HG02763 (cell line): ENCODE data around the gene TOMM7.
"Not testable (repeated sequence)": the region's sequence is repeated elsewhere in the genome, so short reads cannot be mapped to it uniquely, and the experiment has no call there.

Source experiments
- ATAC-seq: cut with Tn5 transposase; IDR thresholded peaks from one replicate; pipeline ENCODE4 v1.9.1; 2021; ENCODE audit warnings: mild to moderate bottlenecking, moderate library complexity; ENCODE audit not compliant: unreplicated experiment

Gene TOMM7

DNA sequence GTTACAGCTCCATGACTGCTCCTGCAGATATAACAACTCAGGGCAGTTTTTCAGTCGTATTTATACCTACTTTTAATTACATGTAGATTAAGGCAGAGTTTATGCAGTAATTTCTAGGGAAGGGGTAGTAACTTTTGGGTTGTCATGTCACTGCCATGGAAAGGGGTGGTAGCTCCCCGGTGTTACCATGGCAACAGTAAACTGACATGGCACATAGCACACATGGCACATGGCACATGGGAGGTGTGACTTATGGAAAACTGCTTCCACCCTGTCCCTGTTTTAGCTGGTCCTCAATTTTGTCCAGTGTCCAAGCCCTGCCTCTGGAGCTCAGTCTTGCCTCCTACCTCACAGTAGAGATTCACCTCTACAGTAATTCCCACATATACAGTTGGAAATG, 3.9 kb upstream of the TOMM7 start:
- ATAC-seq, result no peak

GRCh38 chr7:22824760-22825159, 2.1 kb upstream of the TOMM7 start:
- no peak for ATAC-seq

- no peak for ATAC-seq
Observed at GRCh38 chr7:22823142-22823497, 471 bp upstream of the TOMM7 start.

DNA sequence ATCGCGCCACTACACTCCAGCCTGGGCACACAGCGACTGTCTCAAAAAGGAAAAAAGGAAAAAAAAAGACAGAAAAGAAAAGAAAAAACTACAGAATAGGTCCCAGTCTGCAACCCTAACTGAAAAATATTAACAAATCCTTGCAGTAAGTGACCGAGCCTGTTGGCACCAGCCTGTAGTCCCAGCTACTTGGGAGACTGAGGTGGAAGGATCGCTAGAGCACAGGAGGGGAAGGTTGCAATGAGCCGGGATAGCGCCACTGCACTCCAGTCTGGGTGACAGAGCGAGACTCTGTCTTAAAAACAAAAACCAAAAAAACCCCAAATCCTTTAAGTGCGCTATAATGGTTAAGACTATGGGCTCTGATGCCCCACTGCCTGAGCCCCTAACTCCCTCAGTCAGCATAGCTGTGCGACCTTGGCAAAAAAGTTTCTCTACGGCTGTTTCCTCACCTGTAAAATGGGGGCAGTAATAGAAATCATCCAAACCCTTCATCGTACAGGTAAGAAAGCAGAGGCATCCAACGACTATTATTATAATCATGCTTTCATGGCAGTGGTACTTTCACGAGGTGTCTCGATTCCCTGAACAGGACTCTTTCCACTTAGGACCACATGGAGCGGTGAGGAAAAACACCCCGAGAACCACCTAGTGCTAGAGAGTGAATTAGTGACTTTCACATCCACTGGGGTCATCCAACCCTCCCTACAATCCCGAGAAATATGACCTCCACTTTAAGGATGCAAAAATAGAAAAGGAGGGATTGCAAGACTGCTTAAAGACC, 755 bp downstream of the TOMM7 start:
- no peak for ATAC-seq

DNA sequence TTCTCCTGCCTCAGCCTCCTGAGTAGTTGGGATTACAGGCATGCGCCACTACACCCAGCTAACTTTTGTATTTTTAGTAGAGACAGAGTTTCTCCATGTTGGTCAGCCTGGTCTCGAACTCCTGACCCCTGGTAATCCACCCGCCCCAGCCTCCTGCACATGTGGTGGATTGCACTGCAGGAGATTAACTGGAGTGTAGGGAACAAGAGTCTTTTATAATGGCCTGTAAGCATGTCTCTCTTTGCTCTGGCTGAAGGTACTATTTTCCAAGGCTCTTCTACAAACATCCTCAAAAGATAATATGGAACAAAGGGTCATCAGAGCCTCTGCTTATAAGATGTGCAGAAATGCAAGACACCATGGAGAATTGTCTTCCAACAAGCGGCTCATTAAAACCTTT, 3.2 kb downstream of the TOMM7 start:
- no peak for ATAC-seq

DNA sequence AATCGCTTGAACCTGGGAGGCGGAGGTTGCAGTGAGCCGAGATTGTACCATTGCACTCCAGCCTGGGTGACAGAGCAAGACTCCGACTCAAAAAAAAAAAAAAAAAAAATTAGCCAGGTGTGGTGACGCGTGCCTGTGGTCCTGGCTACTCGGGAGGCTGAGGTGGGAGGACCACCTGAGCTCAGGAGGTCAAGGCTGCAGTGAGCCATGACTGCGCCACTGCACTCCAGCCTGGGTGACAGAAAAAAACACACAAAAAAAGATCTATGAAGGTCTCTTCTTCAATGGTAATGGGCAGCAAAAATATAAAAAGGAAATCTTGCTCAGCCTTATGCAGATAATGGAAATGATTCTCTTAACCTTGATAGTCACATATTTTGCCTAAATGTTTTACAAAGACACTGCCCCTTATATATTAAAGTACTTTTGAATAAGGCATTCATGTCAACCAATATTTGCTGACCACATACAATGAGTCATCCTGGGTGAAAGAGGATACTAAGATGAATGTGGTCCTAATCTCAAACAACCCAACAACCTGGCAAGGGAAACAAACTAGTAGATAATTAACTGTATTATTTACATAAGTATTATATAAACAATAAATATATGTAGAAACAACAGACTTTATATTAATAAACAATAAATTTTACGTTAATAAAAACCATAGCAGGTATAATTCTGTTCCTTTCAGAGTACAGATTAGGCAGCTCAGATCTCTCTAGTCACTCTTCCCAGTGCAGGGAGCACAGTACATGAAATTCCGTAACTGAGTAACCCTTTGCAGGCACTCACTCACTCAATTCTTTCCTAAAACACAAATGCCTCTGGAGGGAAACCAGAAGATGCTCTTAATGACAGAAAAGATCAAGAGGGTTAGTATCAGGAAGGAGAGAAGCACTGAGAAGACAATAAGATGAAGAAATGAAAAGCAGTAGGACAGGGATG, 8.1 kb downstream of the TOMM7 start:
- no peak for ATAC-seq

DNA sequence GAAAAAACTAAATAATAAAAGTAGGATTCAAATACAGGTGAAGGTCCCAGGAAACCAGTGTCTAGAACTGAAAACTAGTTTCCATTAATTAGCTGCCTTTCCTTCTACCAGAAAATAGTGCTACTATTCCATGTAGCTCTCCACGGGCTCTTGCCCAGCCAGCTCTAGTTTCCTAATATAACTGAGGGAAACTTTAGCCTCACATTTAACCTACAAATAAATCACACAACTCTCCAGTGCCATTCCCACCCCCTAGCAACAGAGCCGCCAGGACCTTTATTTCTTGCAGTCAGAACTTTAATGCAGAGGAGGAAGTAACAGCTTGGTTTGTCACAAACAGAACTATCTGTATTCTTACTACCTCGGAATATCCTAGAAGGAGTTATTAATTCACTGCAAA, 10.3 kb downstream of the TOMM7 start:
- ATAC-seq, result no peak

DNA sequence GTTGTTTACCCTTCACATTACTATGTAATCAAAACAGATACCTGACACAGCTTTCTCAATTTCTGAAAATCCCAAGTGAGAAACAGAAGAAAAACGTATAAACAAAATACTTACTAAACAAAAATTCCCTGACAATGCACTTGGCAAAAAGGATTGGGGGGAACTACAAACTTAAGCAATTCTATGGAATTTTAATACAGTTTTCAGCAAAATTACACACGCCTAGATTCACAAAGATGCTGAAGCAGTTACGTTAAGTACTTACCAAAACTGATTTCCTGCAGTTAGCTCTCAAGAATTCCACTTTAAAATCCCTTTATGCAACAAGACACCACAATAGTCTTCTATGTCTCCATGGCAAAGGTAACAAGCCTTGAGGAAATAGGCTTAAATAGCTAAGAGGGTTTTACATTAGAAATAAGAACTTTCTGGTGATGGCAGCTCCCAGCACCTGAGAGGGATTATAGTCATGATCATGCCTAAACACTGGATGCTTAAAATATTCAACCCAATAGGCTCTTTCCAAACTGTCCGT, 10.8 kb downstream of the TOMM7 start:
- no peak for ATAC-seq

DNA sequence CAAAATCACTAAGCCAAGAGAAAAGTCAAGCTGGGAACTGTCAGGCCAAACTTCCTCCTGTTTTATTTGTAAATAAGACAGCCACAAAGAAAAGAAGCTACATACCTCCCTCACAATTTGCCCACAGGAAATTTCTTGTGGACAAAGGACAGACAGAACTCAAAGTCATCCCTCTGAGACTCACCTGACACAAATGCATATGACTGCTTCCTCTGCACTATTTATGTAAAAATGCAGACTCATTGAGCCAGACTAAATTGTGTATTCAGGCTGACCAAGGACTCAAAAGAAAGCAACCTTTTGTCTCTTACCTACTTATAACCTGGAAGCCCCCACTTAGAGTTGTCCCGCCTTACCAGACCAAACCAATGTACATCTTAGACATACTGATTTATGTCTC, 11.8 kb downstream of the TOMM7 start:
- ATAC-seq, result no peak

DNA sequence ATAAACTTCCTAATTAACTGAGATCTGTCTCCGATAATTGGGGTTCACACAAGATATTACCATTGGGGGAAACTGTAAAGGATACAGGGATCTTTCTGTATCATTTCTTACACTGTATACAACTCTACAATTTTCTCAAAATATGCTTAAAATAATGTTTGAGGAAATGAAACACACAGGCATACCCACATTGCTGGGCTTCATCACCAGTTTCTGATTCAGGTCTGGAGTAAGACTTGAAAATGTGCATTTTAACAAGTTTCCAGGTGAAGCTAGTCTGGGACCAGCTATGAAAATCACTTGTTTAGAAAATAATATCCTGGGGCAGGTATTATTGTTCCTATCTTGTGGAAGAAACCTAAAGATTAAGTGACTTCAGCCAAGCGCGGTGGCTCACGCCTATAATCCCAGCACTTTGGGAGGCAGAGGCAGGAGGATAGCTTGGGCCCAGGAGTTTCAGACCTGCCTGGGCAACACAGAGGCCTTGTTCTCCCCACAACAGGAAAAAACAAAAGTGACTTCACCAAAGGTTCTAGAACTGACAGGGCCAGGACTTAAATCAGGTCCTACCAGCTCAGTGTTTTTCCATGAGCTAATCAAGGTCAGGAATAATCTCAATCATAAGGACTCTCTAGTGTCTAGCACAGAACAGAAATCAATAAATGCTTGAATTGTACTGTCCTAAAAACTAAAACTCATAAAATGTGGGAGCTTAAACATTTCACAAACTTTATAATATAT, 12.6 kb downstream of the TOMM7 start:
- no peak for ATAC-seq

- ATAC-seq, result no peak
Observed at GRCh38 chr7:22808140-22808539, 14.5 kb downstream of the TOMM7 start.

DNA sequence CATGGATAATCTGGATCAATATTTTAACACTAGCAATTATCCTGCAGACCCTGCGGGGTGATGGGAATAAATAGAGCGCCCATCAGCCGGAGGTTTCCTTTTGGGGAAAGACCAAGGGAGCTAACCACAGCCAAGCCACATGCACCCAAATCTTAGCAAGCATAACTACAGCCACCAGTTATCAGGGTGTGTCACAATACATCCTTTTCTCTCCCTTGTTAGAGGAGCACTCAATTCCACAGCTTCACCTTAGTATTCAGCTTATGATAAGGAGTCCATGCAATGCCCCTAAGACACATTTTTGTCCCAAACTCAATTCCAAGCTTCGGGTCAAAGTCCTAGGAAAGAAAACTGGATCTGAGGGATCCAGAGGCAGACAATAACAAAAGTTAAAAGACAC, 15.9 kb downstream of the TOMM7 start:
- no peak for ATAC-seq

GRCh38 chr7:22805227-22805626, 17.4 kb downstream of the TOMM7 start:
- ATAC-seq, result no peak

- ATAC-seq, result not testable (repeated sequence)
Observed at GRCh38 chr7:22802831-22803230, 19.8 kb downstream of the TOMM7 start.

GRCh38 chr7:22802426-22802825, 20.2 kb downstream of the TOMM7 start:
- no peak for ATAC-seq

DNA sequence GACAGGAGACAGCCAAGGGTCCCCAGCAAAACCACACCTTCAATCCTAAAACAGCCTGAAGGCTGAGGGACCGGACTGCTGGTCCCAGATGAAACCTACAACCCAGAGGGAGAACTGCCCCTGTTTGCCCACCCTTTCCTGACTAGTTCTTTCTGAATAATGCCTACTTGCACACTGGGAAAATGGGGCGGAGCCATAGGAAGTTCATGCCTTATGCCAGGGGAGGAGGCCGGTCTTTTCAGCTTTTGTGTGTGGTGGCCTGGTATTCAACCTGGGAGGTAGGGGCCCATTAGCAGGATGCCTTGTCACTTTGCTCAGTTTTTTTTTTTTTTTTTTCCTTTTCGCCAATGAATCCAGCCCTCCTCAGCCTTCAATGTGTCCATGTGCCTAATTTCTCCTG, 20.7 kb downstream of the TOMM7 start:
- no peak for ATAC-seq

GRCh38 chr7:22799633-22800032, 23.0 kb downstream of the TOMM7 start:
- ATAC-seq, result no peak

GRCh38 chr7:22793593-22794462, 28.8 kb downstream of the TOMM7 start:
- no peak for ATAC-seq

DNA sequence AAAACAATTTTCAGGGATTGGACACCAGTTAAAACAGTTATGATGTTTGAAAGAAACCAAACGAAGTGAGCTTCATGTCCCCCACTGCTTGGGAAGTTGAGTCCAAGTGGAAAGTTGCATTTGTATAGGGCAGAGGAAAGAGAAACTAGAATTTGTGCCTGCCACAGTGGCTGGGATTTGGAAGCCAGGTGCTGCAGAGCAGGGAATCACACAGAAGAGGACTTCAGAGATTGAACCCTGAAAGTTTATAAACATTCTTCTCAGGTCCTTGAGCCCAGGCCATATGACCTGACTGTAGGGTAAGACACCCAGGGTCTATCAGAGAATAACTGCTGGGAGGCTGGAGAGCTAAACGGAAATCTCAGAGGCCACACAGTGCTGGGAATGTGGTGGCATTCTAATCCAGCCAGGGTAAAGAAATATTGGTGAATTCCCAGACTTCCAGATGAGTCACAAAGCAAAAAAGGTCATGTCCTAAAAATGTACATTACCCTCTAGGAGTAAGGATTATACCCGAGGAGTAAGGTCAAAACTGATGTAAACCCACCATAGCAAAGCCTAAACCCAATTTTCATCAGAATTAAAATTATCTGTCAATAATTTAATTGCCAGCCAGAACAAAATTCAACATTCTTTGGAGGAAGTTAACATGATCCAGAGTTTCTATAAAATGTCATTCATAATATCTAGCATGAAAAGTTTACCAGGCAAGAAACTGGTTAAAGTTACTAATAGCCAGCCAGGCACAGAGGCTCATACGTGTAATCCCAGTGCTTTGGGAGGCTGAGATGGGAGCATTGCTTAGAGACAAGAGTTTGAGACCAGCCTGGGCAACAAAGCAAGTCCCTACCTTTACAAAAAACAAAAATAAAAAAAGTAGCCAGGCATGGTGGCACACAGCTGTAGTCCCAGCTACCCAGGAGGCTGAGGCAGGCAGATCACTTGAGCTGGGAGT, 31.2 kb downstream of the TOMM7 start:
- no peak for ATAC-seq
